B cell (primary cell): ENCODE measurements around the gene P4HA3. TPM values are rescaled to one million over a fixed set of nuclear protein-coding genes. Genes with fewer than 3 reads are reported as not detected.

Source experiments
- ATAC-seq: fragments of 200-7000 bp; cut with Tn5 transposase; one replicate; pipeline ENCODE4 v1.10.0; 2021; ENCODE audit warnings: low read depth, mild to moderate bottlenecking, moderate number of reproducible peaks, moderate library complexity
- CTCF ChIA-PET: fragments of 350-600 bp; sonication (Branson Sonifier 250); formaldehyde crosslinking; loops from one replicate; lab custom pipeline; 2021; ENCODE audit warnings: antibody characterized with exemption, inconsistent platforms; lab: Charles Lee
- POLR2A ChIA-PET: fragments of 350-600 bp; sonication (Branson Sonifier 250); formaldehyde crosslinking; loops from one replicate; lab custom pipeline; 2021; ENCODE audit warnings: antibody characterized with exemption; lab: Charles Lee
- DNase-seq: peaks from one replicate; pipeline ENCODE4 v3.0.0; 2013
- H2AFZ ChIP-seq: 2 replicates; pipeline ENCODE4 v1.6.1; 2012; ENCODE audit warnings: mild to moderate bottlenecking, low read depth, low read length; ENCODE audit not compliant: insufficient read depth, poor library complexity, severe bottlenecking
- H3K27ac ChIP-seq, 2 donors: 1 replicate in 1 of 2; 2 replicates in 1 of 2; pipeline ENCODE4 v1.5.1; 2012 to 2013; ENCODE audit warnings: low read length in 2 of 2, mild to moderate bottlenecking in 2 of 2, moderate library complexity in 1 of 2
- H3K27me3 ChIP-seq, 4 experiments: fragments of 200-600 bp in 1 of 4; sonication (generic) in 1 of 4; replicated peaks in 1 of 4; 1 replicate in 2 of 4; 2 replicates in 2 of 4; pipeline versions ENCODE4 v1.6.1 to v1.7.0; 2013 to 2016; ENCODE audit warnings: low read length in 3 of 4, mild to moderate bottlenecking in 2 of 4, mixed read lengths in 1 of 4, moderate library complexity in 1 of 4; ENCODE audit not compliant: insufficient read depth in 4 of 4, control insufficient read depth in 3 of 4; ENCODE audit errors: control extremely low read depth in 1 of 4
- H3K36me3 ChIP-seq, 2 experiments: replicated peaks in 1 of 2; 1 replicate in 1 of 2; 2 replicates in 1 of 2; pipeline versions ENCODE4 v1.6.1 to v1.7.1; 2013; ENCODE audit warnings: low read length in 1 of 2; ENCODE audit not compliant: insufficient read depth in 2 of 2, control insufficient read depth in 1 of 2; ENCODE audit errors: control extremely low read depth in 1 of 2, extremely low read depth in 1 of 2
- H3K4me1 ChIP-seq, 2 donors: fragments of 200-600 bp in 1 of 2; sonication (generic) in 1 of 2; 1 replicate in 1 of 2; 2 replicates in 1 of 2; pipeline versions ENCODE4 v1.5.1 to v1.6.1; 2013 to 2017; ENCODE audit warnings: low read length in 2 of 2; ENCODE audit not compliant: control insufficient read depth in 2 of 2, insufficient read depth in 2 of 2
- H3K4me2 ChIP-seq: replicated peaks from 2 replicates; pipeline ENCODE3; 2012; ENCODE audit warnings: mild to moderate bottlenecking, low read depth, low read length; ENCODE audit not compliant: poor library complexity, severe bottlenecking
- H3K4me3 ChIP-seq, 5 experiments: fragments of 200-600 bp in 1 of 5; sonication (generic) in 1 of 5; 1 replicate in 3 of 5; 2 replicates in 2 of 5; pipeline versions ENCODE4 v1.5.1 to v1.7.0; 2011 to 2016; ENCODE audit warnings: low read length in 4 of 5, mild to moderate bottlenecking in 4 of 5, low read depth in 2 of 5, control low read depth in 1 of 5, moderate library complexity in 1 of 5; ENCODE audit not compliant: insufficient read depth in 1 of 5; ENCODE audit errors: control extremely low read depth in 1 of 5, extremely low read depth in 1 of 5
- H3K79me2 ChIP-seq: fragments of 200-600 bp; sonication (generic); one replicate; pipeline ENCODE4 v1.6.0; 2016; ENCODE audit warnings: low read length; ENCODE audit not compliant: control insufficient read depth, insufficient read depth
- H3K9ac ChIP-seq: fragments of 200-600 bp; sonication (generic); 2 replicates; pipeline ENCODE4 v1.6.1; 2017; ENCODE audit warnings: mild to moderate bottlenecking, low read length, moderate library complexity
- H3K9me3 ChIP-seq, 3 donors: one replicate each; pipeline versions ENCODE4 v1.6.1 to v1.7.1; 2013; ENCODE audit warnings: low read length in 2 of 3; ENCODE audit not compliant: control insufficient read depth in 2 of 3, insufficient read depth in 1 of 3; ENCODE audit errors: control extremely low read depth in 1 of 3
- H4K20me1 ChIP-seq: 2 replicates; pipeline ENCODE4 v1.6.0; 2012; ENCODE audit warnings: mild to moderate bottlenecking, low read length; ENCODE audit not compliant: insufficient read depth, control insufficient read depth, poor library complexity, severe bottlenecking
- H3K27ac Mint-ChIP-seq: one replicate; pipeline ENCODE4 v1.8.0; 2021; ENCODE audit warnings: mixed read lengths
- H3K27me3 Mint-ChIP-seq: one replicate; pipeline ENCODE4 v1.8.0; 2021; ENCODE audit warnings: mixed read lengths
- H3K4me1 Mint-ChIP-seq: one replicate; pipeline ENCODE4 v1.8.0; 2021; ENCODE audit warnings: mixed read lengths
- H3K4me3 Mint-ChIP-seq: one replicate; pipeline ENCODE4 v1.8.0; 2021; ENCODE audit warnings: mixed read lengths
- H3K9me3 Mint-ChIP-seq: one replicate; pipeline ENCODE4 v1.8.0; 2022; ENCODE audit warnings: mixed read lengths; ENCODE audit not compliant: insufficient read depth
- EZH2 ChIP-seq: IDR thresholded peaks from 2 replicates; pipeline ENCODE4 v1.6.1; 2012; ENCODE audit warnings: borderline replicate concordance, low read depth, mild to moderate bottlenecking, moderate library complexity, low read length; ENCODE audit not compliant: insufficient read depth, poor library complexity, severe bottlenecking
- WGBS: methylation state at CpG from one replicate; pipeline ENCODE4 v1.1.5; 2013; ENCODE audit warnings: missing lambda C conversion rate; ENCODE audit not compliant: insufficient coverage; 5-methylcytosine and 5-hydroxymethylcytosine counted together
- intact Hi-C: fragments of 100-400 bp; cut with micrococcal nuclease; formaldehyde crosslinking; loops from one replicate; pipeline ENCODE4 v1.10.0; 2022
- polyA plus RNA-seq: library from polyadenylated mRNA; depleted of rRNA; stranded (reverse); fragments of >200 nt; gene quantifications from 2 replicates; pipeline ENCODE4 v1.2.3, GENCODE V29; 2012
- total RNA-seq, 2 donors: library from RNA; stranded (reverse); fragments of 120-200 nt in 1 of 2; gene quantifications; 1 replicate in 1 of 2; 2 replicates in 1 of 2; pipeline versions ENCODE4 v1.2.3 to v1.2.4, GENCODE V29; 2013 to 2022
- TF ChIP-seq, protein P1 (sequence below): fragments of 200-600 bp; IDR thresholded peaks from one replicate; pipeline ENCODE4 v1.8.0; 2022; ENCODE audit warnings: antibody characterized with exemption, mild to moderate bottlenecking

The P4HA3 gene
- total and polyA plus RNA-seq, 2 donors (not counting 1 experiment from before 2014, with no cell fraction given), result not detected

GRCh38 chr11:74269161-74269811, 42.2 kb downstream of the P4HA3 start:
- ATAC-seq, result no peak
- Histone ChIP-seq H3K36me3 (no peaks in the 10 kb centered on the region), H3K4me2 (no peak overlapping the region), H3K9me3 (no peaks in the 10 kb centered on the region), H3K27me3 (peaks cover 0 to 6% (median 4%) of the 10 kb centered on the region in 4 experiments), H3K4me1 (no peaks in the 10 kb centered on the region), H3K79me2 (no peaks in the 10 kb centered on the region), H3K4me3 (no peak overlapping the region), H3K9ac (no peak overlapping the region), H4K20me1 (no peaks in the 10 kb centered on the region), H2AFZ (no peak overlapping the region), H3K27ac (no peak overlapping the region)
- ChIA-PET CTCF (interaction anchor here (3.2 kb wide), 1 partner anchor 14 kb away, joined by 14 read pairs; no protein-coding TSS in a partner anchor), POLR2A (no interaction called here)
- Mint-ChIP-seq H3K27ac (no peak overlapping the region), H3K4me1 (no peaks in the 10 kb centered on the region), H3K4me3 (no peak overlapping the region), H3K27me3 (peaks cover 50% of the 10 kb centered on the region), H3K9me3 (no peaks in the 10 kb centered on the region)
- DNase-seq, result no peak
- 7% methylated on average over 6 of the region's 11 CpGs for WGBS
- intact Hi-C loops, result no loop called here
- TF ChIP-seq, protein P1, sequence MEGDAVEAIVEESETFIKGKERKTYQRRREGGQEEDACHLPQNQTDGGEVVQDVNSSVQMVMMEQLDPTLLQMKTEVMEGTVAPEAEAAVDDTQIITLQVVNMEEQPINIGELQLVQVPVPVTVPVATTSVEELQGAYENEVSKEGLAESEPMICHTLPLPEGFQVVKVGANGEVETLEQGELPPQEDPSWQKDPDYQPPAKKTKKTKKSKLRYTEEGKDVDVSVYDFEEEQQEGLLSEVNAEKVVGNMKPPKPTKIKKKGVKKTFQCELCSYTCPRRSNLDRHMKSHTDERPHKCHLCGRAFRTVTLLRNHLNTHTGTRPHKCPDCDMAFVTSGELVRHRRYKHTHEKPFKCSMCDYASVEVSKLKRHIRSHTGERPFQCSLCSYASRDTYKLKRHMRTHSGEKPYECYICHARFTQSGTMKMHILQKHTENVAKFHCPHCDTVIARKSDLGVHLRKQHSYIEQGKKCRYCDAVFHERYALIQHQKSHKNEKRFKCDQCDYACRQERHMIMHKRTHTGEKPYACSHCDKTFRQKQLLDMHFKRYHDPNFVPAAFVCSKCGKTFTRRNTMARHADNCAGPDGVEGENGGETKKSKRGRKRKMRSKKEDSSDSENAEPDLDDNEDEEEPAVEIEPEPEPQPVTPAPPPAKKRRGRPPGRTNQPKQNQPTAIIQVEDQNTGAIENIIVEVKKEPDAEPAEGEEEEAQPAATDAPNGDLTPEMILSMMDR, result no peak
- no peak for TF ChIP-seq EZH2

DNA sequence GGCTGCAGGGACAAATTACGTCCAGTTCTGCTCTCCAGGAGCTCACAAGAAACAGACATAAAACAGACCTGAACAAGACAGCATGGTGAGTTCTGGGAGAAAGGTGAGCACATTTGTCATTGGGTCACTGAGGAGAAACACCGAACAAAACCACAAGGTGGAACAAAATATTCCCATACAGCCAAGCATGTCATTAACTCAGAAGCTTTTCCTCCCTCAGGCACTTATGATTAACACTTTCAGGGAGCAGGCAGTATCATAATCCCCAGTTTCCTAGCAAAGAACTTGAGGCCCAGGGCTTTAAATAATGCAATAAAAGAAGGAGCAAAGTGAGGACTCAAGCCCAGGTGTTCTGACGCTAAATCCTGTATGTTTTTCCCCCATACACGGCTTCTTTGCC, 43.0 kb downstream of the P4HA3 start:
- H3K9me3 Mint-ChIP-seq, result no peaks in the 10 kb centered on the region
- no peak for ATAC-seq
- no peaks in the 10 kb centered on the region for H4K20me1 ChIP-seq
- H3K9ac ChIP-seq, result no peak overlapping the region
- H3K4me1 ChIP-seq, result no peaks in the 10 kb centered on the region
- 69% methylated on average over 4 of the region's 4 CpGs for WGBS
- ChIA-PET POLR2A (no interaction called here), CTCF (interaction anchor here (3.2 kb wide), 1 partner anchor 13 kb away, joined by 14 read pairs; no protein-coding TSS in a partner anchor)
- no peak for TF ChIP-seq EZH2
- TF ChIP-seq, protein P1, result no peak
- no peaks in the 10 kb centered on the region for H3K4me1 Mint-ChIP-seq
- H3K79me2 ChIP-seq, result no peaks in the 10 kb centered on the region
- no peak overlapping the region for H2AFZ ChIP-seq
- no peak overlapping the region for H3K4me3 ChIP-seq
- no peak overlapping the region for H3K4me3 Mint-ChIP-seq
- no peaks in the 10 kb centered on the region for H3K9me3 ChIP-seq
- DNase-seq, result no peak
- no peak overlapping the region for H3K27ac ChIP-seq
- no peak overlapping the region for H3K4me2 ChIP-seq
- no peak overlapping the region for H3K27ac Mint-ChIP-seq
- H3K27me3 ChIP-seq, result peaks cover 0 to 6% (median 4%) of the 10 kb centered on the region in 4 experiments
- no peaks in the 10 kb centered on the region for H3K36me3 ChIP-seq
- intact Hi-C loops, result no loop called here
- peaks cover 47% of the 10 kb centered on the region for H3K27me3 Mint-ChIP-seq
